ENCODE measurements around the gene TMA7.
"Not testable (repeated sequence)": the region's sequence is repeated elsewhere in the genome, so short reads cannot be mapped to it uniquely, and the experiment has no call there.

Gene TMA7

DNA sequence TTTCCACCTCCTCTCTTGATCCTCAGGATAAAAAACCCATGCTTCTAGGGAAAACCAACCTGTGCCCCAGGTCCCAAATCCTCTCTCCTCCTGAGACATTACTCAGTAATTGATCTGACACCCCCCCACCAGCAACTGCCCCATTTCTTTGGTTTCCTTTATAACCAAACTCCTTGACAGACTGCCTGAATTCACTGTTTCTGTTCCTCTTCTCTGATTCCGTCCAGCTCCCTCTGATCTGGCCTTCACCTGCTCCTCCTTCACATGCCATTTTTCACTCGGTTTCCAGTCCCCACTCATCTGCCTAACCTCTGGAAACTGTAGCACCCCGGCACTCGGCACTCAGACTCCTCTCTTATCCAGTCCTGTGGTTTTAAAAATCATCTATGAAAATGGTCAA, 2.2 kb upstream of the TMA7 start:
- DNase-seq: no peak

- DNase-seq: no peak
These were observed 517 bp downstream of the TMA7 start for GRCh38 chr3:48440590-48440958.

DNA sequence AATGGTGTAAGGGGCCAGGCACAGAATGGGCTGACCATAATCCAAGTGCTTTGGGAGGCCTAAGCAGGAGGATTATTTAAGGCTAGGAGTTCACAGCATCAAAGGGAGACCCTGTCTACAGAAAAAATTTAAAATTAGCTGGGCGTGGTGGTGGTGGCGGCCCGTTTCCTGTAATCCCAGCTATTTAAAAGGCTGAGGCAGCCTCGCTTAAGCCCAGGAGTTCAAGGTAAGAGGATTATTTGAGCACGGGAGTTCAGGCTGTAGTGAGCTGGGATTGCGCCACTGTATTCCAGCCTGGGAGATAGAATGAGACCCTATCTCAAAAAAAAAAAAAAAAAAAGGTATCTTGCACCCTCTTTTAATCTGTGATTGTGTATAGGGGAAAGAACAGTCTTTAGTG, 1.9 kb downstream of the TMA7 start:
- no peak for DNase-seq

DNA sequence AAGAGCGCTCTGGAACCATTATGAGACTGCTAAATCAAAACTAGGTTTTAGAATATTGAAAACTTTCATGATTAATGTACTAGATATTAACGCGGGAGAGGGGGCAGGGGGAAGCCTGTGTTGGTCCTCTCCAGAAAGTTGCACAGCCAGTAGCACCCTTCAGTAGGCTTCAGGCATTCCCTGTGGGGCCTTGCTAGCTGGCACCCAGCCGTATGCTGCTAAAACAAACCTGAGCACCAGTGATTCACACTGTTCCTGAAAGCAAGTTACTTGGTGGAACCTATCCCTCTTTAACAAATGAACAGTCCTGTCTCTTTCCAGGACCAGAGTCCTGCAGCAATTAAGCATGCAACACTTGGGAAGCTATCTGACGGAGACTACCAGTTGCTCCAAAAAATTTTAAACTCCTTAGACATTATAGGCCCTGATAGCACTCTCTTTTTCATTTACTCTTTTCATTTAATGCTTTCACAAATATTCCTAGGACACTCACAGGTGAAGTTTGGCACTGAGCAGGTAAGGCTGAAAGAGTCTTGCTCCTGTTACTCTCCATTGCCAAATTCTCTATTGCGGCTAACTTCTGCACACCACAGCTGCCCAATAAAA, 5.3 kb downstream of the TMA7 start:
- DNase-seq: no peak

DNA sequence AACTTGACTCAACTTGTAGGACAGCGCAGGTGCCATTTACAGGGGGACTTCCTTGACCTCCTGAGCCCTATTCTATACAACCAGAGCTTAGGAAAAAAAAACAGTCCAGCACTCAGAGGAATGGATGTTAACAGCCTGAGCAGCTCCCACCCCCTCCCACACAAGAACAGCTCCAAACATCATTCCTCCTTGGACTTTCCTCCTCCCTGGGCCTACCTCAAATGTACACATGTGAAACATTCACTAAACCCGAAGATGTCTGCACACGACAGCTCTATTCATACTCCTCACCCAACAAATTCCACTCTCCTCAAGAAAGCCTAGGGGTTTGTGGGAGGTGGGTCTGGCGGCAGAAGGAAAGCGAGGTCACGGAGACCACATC, 6.0 kb downstream of the TMA7 start:
- DNase-seq: no peak

DNA sequence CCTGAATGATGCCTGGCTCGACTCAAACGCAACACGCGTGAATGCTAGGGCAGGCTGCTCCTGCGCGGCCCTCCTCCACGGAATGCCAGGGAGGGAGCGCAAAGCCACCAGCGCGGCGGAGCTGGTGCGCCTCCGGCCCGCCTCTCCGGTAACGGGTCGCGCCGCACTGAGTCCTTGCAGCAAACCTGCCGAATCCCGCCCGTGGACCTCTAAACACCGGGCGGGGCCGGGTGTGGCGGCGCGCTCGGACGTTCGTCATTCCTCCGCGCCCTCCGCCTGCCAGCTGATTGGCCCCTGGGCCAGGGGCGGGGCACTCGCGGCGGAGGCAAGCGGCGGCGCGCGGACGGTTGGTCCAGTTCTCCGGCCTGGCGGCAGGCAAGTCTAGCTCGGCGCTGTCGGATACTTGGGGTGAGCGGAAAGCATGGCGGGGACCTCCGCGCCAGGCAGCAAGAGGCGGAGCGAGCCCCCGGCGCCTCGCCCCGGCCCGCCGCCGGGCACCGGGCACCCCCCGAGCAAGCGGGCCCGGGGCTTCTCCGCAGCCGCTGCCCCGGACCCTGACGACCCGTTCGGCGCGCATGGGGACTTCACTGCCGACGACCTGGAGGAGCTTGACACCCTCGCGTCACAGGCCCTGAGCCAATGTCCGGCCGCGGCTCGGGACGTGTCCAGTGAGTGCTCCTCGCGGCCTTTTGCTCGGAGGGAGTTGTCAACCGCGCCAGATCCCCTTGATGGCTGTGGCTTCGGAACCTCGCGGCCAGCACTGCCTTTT, 6.6 kb downstream of the TMA7 start, which contains the start of gene ATRIP:
TSS of gene ATRIP (plus strand) at position 313 of the 769 bp plus-strand sequence. CDS start at position 422, 109 bp downstream.
- DNase-seq: peak; percentile 96

DNA sequence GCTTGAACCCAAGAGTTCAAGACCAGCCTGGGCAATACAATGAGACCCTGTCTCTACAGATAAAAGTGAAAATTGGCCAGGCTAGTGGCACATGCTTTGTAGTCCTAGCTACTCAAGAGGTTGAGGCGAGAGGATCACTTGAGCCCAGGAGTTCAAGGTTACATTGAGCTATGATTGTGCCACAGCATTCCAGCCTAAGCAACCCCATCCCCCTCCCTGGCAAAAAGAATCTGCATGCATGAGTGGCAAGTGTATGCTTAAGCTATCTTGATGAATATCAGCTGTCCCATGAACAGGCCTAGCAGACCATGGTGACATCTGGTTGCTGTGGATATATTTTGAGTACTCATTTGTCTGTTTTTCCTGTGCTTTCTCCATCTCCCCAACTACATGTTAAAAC, 11.2 kb downstream of the TMA7 start:
- no peak for DNase-seq

DNA sequence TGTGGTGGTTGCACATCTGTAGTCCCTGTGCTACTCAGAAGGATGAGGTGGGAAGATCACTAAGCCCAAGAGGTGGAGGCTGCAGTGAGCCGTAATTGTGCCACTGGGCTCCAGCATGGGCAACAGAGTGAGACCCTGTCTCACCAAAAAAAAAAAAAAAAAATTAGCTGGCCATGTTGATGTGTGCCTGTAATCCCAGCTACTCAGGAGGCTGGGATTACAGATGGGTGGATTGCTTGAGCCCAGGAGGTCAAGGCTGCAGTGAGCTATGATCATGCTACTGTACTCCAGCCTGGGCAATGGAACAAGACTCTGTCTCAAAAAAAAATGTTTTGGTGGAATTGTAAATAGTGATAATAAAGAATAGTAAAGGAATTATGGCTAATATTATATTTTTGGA, 16.4 kb downstream of the TMA7 start:
- no peak for DNase-seq

DNA sequence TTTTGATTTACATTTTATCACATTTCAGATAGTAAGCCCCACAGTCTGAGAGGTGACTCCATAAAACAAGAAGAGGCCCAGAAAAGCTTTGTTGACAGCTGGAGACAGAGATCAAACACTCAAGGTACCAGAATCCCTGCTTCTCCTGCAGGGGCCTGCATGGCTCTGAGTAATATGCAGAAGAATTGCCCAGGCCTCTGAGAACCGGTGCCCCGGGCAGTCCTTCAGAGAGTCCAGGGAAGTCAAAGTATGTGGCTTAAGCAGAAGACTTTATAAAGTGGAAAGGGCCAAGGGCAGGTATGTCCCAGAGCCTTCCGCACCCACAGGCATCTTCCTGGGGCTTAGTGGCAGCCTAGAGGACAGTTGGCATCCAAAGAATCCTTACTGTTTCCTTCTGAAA, 19.3 kb downstream of the TMA7 start:
- no peak for DNase-seq

DNA sequence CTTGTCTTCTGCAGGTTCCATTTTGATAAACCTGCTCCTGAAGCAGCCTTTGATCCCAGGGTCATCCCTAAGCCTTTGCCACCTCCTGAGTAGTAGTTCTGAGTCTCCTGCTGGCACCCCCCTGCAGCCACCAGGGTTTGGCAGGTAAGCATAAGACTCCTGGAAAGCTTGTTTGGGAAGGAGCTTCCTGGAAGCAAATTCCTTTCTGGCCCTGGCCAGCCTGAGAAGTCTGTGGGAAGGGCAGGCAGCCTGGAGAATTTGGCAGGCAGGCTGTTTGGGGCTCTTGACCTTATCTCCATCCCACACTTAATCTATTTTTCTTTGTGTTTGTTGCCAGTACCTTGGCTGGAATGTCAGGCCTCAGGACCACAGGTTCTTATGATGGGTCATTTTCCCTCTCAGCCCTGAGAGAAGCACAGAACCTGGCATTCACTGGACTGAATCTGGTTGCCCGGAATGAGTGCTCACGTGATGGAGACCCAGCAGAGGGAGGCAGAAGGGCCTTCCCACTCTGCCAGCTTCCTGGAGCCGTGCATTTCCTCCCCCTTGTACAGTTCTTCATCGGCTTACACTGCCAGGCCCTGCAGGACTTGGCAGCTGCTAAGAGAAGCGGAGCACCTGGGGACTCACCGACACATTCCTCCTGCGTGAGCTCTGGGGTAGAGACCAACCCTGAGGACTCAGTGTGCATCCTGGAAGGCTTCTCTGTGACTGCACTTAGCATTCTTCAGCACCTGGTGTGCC, 19.9 kb downstream of the TMA7 start:
- DNase-seq: no peak

GRCh38 chr3:48460517-48460902, 20.5 kb downstream of the TMA7 start:
- DNase-seq: no peak

DNA sequence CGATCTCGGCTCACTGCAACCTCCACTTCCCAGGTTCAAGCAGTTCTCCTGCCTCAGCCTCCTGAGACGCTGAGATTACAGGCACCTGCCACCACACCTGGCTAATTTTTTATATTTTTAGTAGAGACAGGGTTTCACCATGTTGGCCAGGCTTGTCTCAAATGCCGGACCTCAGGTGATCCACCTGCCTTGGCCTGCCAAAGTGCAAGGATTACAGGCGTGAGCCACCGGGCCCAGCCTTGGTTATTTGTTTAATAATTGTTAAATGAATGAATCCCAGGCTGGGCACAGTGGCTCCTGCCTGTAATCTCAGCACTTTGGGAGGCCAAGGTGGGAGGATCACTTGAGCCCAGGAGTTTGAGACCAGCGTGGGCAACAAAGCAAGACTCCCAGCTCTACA, 21.7 kb downstream of the TMA7 start:
- DNase-seq: not testable (repeated sequence)

- no peak for DNase-seq
These were observed 23.6 kb downstream of the TMA7 start for GRCh38 chr3:48463703-48464102.

DNA sequence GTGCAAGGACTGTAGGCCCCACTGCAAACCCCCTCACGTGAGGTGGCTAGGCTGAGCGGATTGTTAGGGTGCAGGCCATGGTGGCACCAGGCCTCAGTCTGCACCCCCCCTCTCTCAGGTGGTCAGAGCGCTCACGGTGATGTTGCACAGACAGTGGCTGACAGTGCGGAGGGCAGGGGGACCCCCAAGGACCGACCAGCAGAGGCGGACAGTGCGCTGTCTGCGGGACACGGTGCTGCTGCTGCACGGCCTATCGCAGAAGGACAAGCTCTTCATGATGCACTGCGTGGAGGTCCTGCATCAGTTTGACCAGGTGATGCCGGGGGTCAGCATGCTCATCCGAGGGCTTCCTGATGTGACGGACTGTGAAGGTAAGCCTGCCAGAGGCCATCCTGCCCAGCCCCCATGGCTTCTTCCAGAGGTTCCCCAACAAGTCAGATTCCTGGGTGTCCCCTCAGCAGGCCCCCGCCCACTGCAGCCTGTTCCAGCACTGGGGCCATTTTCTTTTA, 24.7 kb downstream of the TMA7 start:
- DNase-seq: no peak

GRCh38 chr3:48465237-48465530, 25.1 kb downstream of the TMA7 start:
- no peak for DNase-seq

- DNase-seq: peak; percentile 98
These were observed 25.7 kb downstream of the TMA7 start for GRCh38 chr3:48465531-48466378.

DNA sequence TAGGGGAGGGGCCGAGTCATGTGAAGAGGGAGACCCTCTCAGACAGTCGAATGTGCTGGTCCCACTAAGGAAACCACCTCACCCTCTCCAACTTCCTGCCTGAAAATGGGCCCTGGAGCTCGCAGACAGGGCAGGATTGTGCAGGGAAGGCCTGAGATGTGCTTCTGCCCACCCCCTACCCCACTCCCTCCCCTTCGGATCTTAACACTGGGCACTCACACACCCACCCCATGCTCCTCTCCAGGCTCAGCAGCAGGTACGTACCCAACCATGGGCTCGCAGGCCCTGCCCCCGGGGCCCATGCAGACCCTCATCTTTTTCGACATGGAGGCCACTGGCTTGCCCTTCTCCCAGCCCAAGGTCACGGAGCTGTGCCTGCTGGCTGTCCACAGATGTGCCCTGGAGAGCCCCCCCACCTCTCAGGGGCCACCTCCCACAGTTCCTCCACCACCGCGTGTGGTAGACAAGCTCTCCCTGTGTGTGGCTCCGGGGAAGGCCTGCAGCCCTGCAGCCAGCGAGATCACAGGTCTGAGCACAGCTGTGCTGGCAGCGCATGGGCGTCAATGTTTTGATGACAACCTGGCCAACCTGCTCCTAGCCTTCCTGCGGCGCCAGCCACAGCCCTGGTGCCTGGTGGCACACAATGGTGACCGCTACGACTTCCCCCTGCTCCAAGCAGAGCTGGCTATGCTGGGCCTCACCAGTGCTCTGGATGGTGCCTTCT, 26.5 kb downstream of the TMA7 start:
- peak; percentile 24 for DNase-seq

GRCh38 chr3:48467110-48467454, 27.0 kb downstream of the TMA7 start:
- no peak for DNase-seq

DNA sequence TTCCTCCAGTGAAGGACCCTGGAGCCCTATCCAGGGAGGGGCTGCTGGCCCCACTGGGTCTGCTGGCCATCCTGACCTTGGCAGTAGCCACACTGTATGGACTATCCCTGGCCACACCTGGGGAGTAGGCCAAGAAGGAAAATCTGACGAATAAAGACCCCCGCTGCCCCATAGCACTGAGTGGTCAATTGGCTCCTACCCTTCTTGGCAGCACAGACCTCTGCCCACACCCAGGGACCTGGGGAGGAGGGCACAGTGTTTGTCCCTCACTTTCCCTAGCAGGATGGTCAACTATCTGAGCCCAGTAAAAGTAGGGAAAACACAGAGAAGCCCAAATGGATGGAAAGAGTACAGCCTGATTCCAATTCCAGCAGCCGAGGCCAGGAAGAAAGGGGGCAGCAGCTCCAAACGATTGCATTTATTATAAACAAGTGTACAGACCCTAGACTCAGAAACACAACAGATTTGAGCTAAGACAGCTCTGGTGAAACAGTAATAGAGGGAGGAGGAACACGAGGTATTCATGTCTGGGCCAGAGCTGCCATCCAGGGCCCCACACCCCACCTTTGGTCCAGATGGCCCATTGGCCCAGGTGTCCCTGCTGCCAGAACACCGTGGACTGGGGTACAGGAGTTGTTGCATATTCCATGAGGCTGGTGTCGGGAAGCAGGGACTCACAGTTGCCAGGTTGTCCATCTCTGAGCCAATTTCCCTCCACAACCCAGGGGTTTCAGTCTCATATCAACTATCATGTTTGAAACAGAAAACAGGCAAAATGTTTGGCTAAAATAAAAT, 27.6 kb downstream of the TMA7 start:
- DNase-seq: no peak

DNA sequence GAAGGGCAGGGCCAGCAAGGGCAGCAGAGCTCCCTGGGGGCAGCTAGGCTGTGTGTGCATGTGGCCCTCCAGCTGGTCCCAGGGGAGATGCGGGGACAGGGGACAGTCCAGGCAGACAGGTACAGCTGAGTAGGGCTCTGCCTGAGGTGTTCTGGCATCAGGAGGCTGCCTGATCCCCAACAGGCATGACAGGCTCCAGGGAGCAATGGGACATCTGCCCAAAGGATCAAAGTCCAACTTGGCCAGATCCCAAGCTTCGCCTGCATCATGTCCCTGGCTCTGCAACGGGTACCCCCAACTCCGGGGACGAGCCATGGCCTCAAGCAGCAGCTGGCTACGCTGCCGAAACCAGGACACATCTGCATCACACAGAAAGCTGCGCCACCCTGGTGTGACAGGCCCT, 28.3 kb downstream of the TMA7 start:
- no peak for DNase-seq

DNA sequence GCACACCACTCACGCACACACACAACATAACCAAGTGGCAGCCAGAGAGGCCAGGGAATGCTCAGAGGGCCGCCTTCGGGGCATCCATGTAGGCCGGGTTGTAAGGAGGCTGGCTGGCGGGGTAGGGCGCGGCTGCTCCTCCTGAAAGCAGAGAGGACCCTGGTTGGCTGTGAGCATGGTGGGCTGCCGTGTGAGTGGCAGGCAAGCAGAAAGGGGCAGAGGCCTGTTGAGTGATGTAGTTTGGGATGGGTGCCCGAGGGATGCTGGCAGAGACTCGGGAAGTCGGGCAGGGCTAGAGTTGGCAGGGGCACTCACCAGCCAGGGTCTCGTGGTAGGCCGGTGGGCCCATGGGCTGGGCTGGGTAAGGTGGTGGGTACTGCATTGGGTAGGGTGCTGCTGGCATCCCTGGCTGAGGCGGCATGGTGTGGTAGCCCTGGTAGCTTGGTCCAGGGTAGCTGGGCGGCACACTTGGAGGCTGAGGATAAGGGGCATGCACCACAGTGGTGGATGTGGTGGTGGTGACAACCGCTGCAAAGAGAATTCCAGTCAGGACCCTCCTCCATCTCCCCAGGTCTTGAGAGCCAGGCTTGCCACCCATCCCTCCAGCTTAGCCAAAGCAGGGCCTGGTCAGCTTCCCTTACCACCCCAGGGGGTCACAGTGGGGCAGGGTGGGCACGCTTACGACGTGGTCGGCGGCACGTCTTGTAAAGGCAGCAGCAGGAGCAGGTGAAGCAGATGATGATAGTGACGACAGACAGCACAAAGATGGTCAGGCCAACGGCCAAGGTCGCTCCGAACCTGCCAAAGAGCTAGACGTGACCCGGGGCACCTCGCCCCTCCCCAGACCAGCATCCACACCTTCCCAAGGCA, 29.2 kb downstream of the TMA7 start:
- DNase-seq: no peak
